Measurements from ENCODE around the gene RDM1.

RDM1 gene

DNA sequence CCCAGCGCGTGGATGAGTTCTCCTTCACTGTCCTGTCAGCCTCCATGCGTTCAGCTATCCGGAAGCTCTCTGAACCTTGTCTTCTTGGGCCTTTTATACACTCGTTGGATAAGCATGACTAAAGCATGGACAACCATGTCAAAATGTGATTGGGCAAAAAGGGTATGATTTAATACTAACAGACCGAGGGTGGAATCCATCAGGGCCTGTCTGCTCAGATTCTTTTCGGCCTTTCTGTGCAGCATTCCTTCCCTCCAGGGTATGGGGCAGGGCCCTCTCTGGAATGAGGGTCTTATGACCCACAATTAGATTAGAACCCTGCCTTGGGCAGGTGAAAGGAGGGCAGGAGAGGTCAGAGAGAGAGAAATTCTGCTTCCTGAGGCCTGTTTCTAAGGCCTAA, 36.4 kb downstream of the RDM1 start:
- H3K27ac ChIP-seq (ENCODE audit: low read length) = no peak overlapping the region

GRCh38 chr17:35893751-35894150, 36.8 kb downstream of the RDM1 start:
- no peak overlapping the region for H3K27ac ChIP-seq (ENCODE audit: low read length)
- peaks cover 11% of the 10 kb centered on the region for H3K4me1 ChIP-seq (ENCODE audit: control insufficient read depth, low read depth, low read length)
- H3K27me3 ChIP-seq (ENCODE audit: control insufficient read depth, insufficient read depth, low read length) = no peaks in the 10 kb centered on the region
- no peak overlapping the region for H3K9ac ChIP-seq (ENCODE audit: low read length)
- H3K9me3 ChIP-seq (ENCODE audit: control insufficient read depth, low read depth, low read length) = no peaks in the 10 kb centered on the region
- H3K36me3 ChIP-seq (ENCODE audit: control insufficient read depth, low read depth, low read length) = no peaks in the 10 kb centered on the region
- no peak overlapping the region for H3K4me3 ChIP-seq (ENCODE audit: low read length)

More for the DNA sequence above, 36.4 kb downstream of the RDM1 start:
- H3K36me3 ChIP-seq (ENCODE audit: control insufficient read depth, low read depth, low read length) = no peaks in the 10 kb centered on the region
- no peak overlapping the region for H3K9ac ChIP-seq (ENCODE audit: low read length)
- peaks cover 11% of the 10 kb centered on the region for H3K4me1 ChIP-seq (ENCODE audit: control insufficient read depth, low read depth, low read length)
- H3K4me3 ChIP-seq (ENCODE audit: low read length) = no peak overlapping the region
- H3K27me3 ChIP-seq (ENCODE audit: control insufficient read depth, insufficient read depth, low read length) = no peaks in the 10 kb centered on the region
- H3K9me3 ChIP-seq (ENCODE audit: control insufficient read depth, low read depth, low read length) = no peaks in the 10 kb centered on the region

DNA sequence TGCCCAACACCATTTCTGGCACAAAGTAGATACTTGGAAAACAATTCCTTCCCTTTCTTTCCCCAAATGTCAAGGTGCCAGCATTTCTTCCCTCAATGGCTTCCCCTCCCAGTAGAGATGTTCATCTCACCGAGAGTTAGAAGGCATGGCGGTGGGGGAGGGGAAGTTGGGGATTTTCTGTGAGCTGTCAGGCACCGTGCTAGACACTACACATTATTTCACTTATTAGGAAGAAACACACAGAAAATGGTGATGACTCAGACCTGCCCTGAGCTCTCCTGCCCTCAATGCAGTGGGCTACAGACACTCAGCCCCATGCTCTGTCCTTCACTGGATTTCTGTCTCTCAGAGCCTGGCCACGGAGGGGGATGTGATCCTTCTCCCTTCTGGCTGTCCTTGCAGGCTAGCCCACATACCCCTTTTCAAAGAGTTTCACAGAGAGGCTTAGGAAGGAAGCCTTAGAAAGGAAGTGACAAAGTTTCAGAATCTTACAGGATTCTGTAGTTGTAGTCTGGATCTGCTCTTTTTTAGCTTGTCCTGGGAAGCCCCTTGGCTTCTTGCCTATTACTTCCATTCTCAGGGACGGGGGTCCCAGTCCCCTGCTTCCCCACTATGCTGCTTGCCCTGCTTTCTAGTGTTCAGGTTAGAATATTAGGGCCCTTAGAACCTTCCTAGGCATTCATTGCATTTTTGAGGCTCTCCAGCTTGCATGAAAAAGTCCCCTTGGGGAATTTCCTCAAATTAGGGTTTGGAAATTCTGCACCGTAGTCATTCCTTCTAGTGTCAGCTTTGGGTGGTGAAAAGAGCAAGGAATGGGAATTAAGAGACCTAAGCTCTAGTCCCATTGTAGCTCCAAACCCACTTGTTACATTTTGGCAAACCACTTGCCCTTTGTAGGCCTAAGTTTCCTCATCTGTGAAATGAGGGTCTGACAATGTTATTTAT, 38.2 kb downstream of the RDM1 start:
- no peaks in the 10 kb centered on the region for H3K27me3 ChIP-seq (ENCODE audit: control insufficient read depth, insufficient read depth, low read length)
- H3K36me3 ChIP-seq (ENCODE audit: control insufficient read depth, low read depth, low read length) = no peaks in the 10 kb centered on the region
- no peak overlapping the region for H3K4me3 ChIP-seq (ENCODE audit: low read length)
- no peak overlapping the region for H3K9ac ChIP-seq (ENCODE audit: low read length)
- H3K4me1 ChIP-seq (ENCODE audit: control insufficient read depth, low read depth, low read length) = peaks cover 11% of the 10 kb centered on the region
- no peak overlapping the region for H3K27ac ChIP-seq (ENCODE audit: low read length)
- H3K9me3 ChIP-seq (ENCODE audit: control insufficient read depth, low read depth, low read length) = no peaks in the 10 kb centered on the region

GRCh38 chr17:35891269-35891668, 39.3 kb downstream of the RDM1 start:
- Histone ChIP-seq H3K4me1 (ENCODE audit: control insufficient read depth, low read depth, low read length) (peaks cover 11% of the 10 kb centered on the region), H3K9ac (ENCODE audit: low read length) (no peak overlapping the region), H3K9me3 (ENCODE audit: control insufficient read depth, low read depth, low read length) (no peaks in the 10 kb centered on the region)

DNA sequence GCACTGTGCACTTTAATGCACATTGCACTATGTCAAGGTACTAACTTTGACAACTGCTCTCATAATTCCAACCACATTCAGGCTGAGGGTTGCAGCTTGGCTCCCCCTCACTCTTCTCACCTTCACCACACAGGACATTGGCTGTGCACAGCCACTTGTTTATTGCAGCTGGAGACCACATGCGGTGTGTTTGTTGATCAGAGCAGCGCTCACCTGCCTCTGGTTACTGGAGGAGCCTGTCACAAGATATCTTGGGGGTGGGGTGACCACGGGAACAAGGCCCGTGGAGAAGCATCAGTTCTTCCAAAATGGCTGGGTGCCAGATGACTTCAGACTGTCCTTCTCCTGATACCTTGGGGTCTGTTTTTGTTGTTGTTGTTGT, 39.8 kb downstream of the RDM1 start:
- no peak overlapping the region for H3K9ac ChIP-seq (ENCODE audit: low read length)
- no peaks in the 10 kb centered on the region for H3K9me3 ChIP-seq (ENCODE audit: control insufficient read depth, low read depth, low read length)
- no peak overlapping the region for H3K27ac ChIP-seq (ENCODE audit: low read length)
- peaks cover 11% of the 10 kb centered on the region for H3K4me1 ChIP-seq (ENCODE audit: control insufficient read depth, low read depth, low read length)
- H3K36me3 ChIP-seq (ENCODE audit: control insufficient read depth, low read depth, low read length) = no peaks in the 10 kb centered on the region
- H3K27me3 ChIP-seq (ENCODE audit: control insufficient read depth, insufficient read depth, low read length) = no peaks in the 10 kb centered on the region
- H3K4me3 ChIP-seq (ENCODE audit: low read length) = no peak overlapping the region

More at GRCh38 chr17:35891269-35891668, 39.3 kb downstream of the RDM1 start:
- no peaks in the 10 kb centered on the region for H3K27me3 ChIP-seq (ENCODE audit: control insufficient read depth, insufficient read depth, low read length)
- H3K36me3 ChIP-seq (ENCODE audit: control insufficient read depth, low read depth, low read length) = no peaks in the 10 kb centered on the region
- no peak overlapping the region for H3K4me3 ChIP-seq (ENCODE audit: low read length)
- no peak overlapping the region for H3K27ac ChIP-seq (ENCODE audit: low read length)

- H3K4me1 ChIP-seq (ENCODE audit: control insufficient read depth, low read depth, low read length) = peaks cover 11% of the 10 kb centered on the region
- no peaks in the 10 kb centered on the region for H3K27me3 ChIP-seq (ENCODE audit: control insufficient read depth, insufficient read depth, low read length)
- no peak overlapping the region for H3K9ac ChIP-seq (ENCODE audit: low read length)
- H3K9me3 ChIP-seq (ENCODE audit: control insufficient read depth, low read depth, low read length) = no peaks in the 10 kb centered on the region
- H3K36me3 ChIP-seq (ENCODE audit: control insufficient read depth, low read depth, low read length) = no peaks in the 10 kb centered on the region
- no peak overlapping the region for H3K4me3 ChIP-seq (ENCODE audit: low read length)
- H3K27ac ChIP-seq (ENCODE audit: low read length) = no peak overlapping the region
Measured at GRCh38 chr17:35889818-35890773, 40.5 kb downstream of the RDM1 start.

DNA sequence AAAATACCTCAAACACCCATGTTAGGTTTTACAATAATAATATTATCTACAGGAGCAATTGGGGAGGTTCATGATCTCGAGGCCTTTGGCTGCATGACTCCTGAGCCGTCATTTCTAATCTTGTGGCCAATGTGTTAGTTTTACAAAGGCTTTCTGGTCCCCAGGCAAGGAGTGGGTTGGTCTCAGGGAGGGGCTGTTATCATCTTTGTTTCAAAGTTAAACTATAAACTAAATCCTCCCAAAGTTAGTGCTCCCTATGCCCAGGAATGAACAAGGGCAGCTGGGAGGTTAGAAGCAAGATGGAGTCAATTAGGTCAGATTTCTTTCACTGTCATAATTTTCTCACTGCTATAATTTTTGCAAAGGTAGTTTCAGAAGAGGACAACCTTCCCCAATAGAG, 41.3 kb downstream of the RDM1 start:
- Histone ChIP-seq H3K9ac (ENCODE audit: low read length) (no peak overlapping the region), H3K9me3 (ENCODE audit: control insufficient read depth, low read depth, low read length) (no peaks in the 10 kb centered on the region), H3K27me3 (ENCODE audit: control insufficient read depth, insufficient read depth, low read length) (no peaks in the 10 kb centered on the region), H3K4me3 (ENCODE audit: low read length) (no peak overlapping the region), H3K27ac (ENCODE audit: low read length) (no peak overlapping the region), H3K4me1 (ENCODE audit: control insufficient read depth, low read depth, low read length) (peaks cover 11% of the 10 kb centered on the region), H3K36me3 (ENCODE audit: control insufficient read depth, low read depth, low read length) (no peaks in the 10 kb centered on the region)

DNA sequence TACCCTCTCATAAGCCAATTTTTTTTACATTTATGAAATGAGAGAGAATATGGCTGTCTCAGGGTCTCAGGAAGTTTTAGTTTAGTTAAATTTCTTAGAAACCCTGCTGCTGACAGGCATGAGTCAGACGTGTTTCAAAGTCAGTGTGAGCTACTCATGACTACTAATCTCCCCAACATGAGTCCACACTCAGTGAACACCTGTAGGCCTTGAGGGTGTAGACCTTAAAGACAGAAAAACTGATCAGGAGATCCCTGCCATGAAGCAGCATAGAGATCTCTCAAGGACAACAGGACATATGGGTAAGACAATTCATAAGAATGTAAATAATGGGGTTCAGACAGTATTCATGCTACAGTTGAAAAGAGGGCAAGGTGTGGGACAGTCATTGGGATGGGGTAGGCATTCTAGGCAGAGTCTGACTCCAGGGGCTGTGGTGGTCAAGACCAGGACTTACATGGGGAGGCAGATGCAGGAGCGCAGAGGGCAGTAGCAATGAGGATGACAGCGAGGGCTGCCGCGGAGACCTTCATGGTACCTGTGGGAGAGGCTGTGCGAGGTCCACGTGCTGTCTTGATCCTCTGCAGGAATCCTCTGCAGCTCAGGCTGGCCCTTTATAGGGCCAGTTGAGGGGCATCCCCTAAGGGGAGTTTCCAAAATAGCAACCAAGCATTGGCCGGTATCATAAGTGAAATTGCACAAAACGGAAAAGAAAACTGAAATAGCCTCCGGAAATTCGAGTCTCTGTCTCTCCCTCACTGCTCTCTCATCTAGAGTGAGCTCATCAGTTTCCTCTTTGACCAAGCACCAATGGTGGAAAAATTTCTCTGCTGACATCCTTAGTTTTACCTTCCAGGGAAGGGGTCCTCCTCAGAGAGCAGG, 50.6 kb downstream of the RDM1 start, which contains the start of gene CCL5:
CCL5 (minus strand) TSS at position 588 of the 882 bp plus-strand sequence.
- H3K4me1 ChIP-seq (ENCODE audit: control insufficient read depth, low read depth, low read length) = no peaks in the 10 kb centered on the region
- no peaks in the 10 kb centered on the region for H3K9me3 ChIP-seq (ENCODE audit: control insufficient read depth, low read depth, low read length)
- H3K4me3 ChIP-seq (ENCODE audit: low read length) = no peak within 1 kb of the TSS
- no peak within 1 kb of the TSS for H3K9ac ChIP-seq (ENCODE audit: low read length)
- H3K27ac ChIP-seq (ENCODE audit: low read length) = no peak within 1 kb of the TSS
- H3K36me3 ChIP-seq (ENCODE audit: control insufficient read depth, low read depth, low read length) = no peaks in the 10 kb centered on the region
- no peaks in the 10 kb centered on the region for H3K27me3 ChIP-seq (ENCODE audit: control insufficient read depth, insufficient read depth, low read length)

DNA sequence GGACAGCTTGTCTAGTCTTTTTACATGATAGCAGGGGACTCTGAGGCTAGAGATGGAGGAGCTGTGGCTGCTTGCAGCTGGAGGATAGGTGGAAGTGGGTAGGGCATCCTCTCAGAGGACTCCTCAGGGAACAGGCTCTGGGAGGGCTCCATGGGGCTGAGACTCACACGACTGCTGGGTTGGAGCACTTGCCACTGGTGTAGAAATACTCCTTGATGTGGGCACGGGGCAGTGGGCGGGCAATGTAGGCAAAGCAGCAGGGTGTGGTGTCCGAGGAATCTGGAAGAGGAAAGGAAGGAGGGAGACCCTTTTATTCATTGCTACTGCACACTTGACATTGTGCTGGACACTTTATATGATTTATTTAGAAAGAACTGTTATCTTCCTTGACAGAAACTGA, 52.2 kb downstream of the RDM1 start:
- Histone ChIP-seq H3K27ac (ENCODE audit: low read length) (no peak overlapping the region), H3K9me3 (ENCODE audit: control insufficient read depth, low read depth, low read length) (no peaks in the 10 kb centered on the region), H3K4me3 (ENCODE audit: low read length) (no peak overlapping the region)

DNA sequence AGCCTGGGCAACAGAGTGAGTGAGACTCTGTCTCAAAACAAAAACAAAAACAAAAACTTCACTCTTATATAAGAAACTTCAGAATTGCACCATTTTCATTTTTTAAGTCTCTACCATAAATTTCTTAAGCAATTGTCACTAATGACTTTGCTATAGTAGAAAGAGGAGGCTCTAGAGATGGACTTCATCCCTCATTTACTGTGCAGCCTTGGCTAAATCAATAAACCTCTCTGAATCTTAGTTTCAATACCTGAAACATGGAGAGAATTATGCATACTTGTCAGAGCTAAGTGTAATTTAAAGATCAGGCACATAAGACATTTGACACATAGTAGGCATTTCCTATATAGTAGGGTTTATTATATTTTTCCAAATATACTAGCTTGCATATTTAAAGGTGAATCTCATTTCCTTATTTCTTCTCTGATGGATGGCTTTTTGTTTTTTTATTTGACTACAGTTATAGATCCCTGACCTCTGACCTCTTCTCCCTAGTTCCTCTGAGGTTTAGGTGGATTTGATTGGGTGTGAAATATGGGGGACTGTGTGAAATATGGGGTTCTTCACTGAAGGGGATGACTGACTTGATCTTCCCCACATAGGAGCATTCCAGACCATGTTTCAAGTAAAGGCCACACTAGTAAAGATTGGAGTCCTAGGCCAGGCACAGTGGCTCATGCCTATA, 53.1 kb downstream of the RDM1 start:
- no peak overlapping the region for H3K4me3 ChIP-seq (ENCODE audit: low read length)
- no peaks in the 10 kb centered on the region for H3K4me1 ChIP-seq (ENCODE audit: control insufficient read depth, low read depth, low read length)
- no peaks in the 10 kb centered on the region for H3K9me3 ChIP-seq (ENCODE audit: control insufficient read depth, low read depth, low read length)
- no peaks in the 10 kb centered on the region for H3K36me3 ChIP-seq (ENCODE audit: control insufficient read depth, low read depth, low read length)
- no peak overlapping the region for H3K27ac ChIP-seq (ENCODE audit: low read length)
- H3K9ac ChIP-seq (ENCODE audit: low read length) = no peak overlapping the region
- H3K27me3 ChIP-seq (ENCODE audit: control insufficient read depth, insufficient read depth, low read length) = no peaks in the 10 kb centered on the region

More for the DNA sequence above, 52.2 kb downstream of the RDM1 start:
- no peaks in the 10 kb centered on the region for H3K4me1 ChIP-seq (ENCODE audit: control insufficient read depth, low read depth, low read length)
- H3K27me3 ChIP-seq (ENCODE audit: control insufficient read depth, insufficient read depth, low read length) = no peaks in the 10 kb centered on the region
- H3K9ac ChIP-seq (ENCODE audit: low read length) = no peak overlapping the region
- H3K36me3 ChIP-seq (ENCODE audit: control insufficient read depth, low read depth, low read length) = no peaks in the 10 kb centered on the region

Measured in iPS-18a (cell line).